ENCODE measurements around the gene ZDHHC5. TPM values are rescaled to one million over a fixed set of nuclear protein-coding genes. Genes with fewer than 3 reads are reported as not detected.
A peak's percentile ranks its signal among the peaks of the same experiment; 100 is the strongest.

ZDHHC5 gene
- total RNA-seq, 2 donors from 2014 or later, result 46.0 to 53.3 TPM

GRCh38 chr11:57647960-57648800 lies 19.7 kb upstream of the ZDHHC5 start:
- H3K27ac ChIP-seq, result no peak overlapping the region

GRCh38 chr11:57648801-57649735 lies 18.8 kb upstream of the ZDHHC5 start:
- Histone ChIP-seq H3K27me3 (replicated peaks; ENCODE audit: insufficient read depth) (no peaks in the 10 kb centered on the region), H3K4me3 (peak overlapping the region; percentile 58), H3K9me3 (no peaks in the 10 kb centered on the region), H3K36me3 (no peaks in the 10 kb centered on the region), H3K27ac (no peak overlapping the region), H3K4me1 (ENCODE audit: control insufficient read depth in 1 of 2, low read depth in 2 of 2) (peaks cover 19 to 60% of the 10 kb centered on the region in 2 donors)
- ATAC-seq (ENCODE audit: insufficient number of reproducible peaks, low FRiP score, low read depth) (no peak), DNase-seq (ENCODE audit: low spot score) (no peak)
- TF ChIP-seq CTCF (IDR thresholded peaks at IDR 0.05), result no peak

More at GRCh38 chr11:57647960-57648800, 19.7 kb upstream of the ZDHHC5 start:
- no peaks in the 10 kb centered on the region for H3K9me3 ChIP-seq
- H3K27me3 ChIP-seq (replicated peaks; ENCODE audit: insufficient read depth), result no peaks in the 10 kb centered on the region
- peaks cover 19 to 63% of the 10 kb centered on the region in 2 donors for H3K4me1 ChIP-seq (ENCODE audit: control insufficient read depth in 1 of 2, low read depth in 2 of 2)
- H3K4me3 ChIP-seq, result peak overlapping the region; percentile 58
- ATAC-seq (ENCODE audit: insufficient number of reproducible peaks, low FRiP score, low read depth), result no peak
- no peak for TF ChIP-seq CTCF (IDR thresholded peaks at IDR 0.05)
- no peaks in the 10 kb centered on the region for H3K36me3 ChIP-seq
- no peak for DNase-seq (ENCODE audit: low spot score)

GRCh38 chr11:57649826-57650738 lies 17.8 kb upstream of the ZDHHC5 start, which contains the start of gene YPEL4:
TSS of gene YPEL4 (minus strand) at chr11:57649912. CDS start at chr11:57647107, 2,805 bp downstream.
- H3K4me3 ChIP-seq, result peak within 1 kb of the TSS; percentile 58
- no peaks in the 10 kb centered on the region for H3K36me3 ChIP-seq
- TF ChIP-seq CTCF (IDR thresholded peaks at IDR 0.05), result no peak
- no peak for DNase-seq (ENCODE audit: low spot score)
- H3K4me1 ChIP-seq (ENCODE audit: control insufficient read depth in 1 of 2, low read depth in 2 of 2), result peaks cover 12 to 50% of the 10 kb centered on the region in 2 donors
- ATAC-seq (ENCODE audit: insufficient number of reproducible peaks, low FRiP score, low read depth), result no peak
- no peaks in the 10 kb centered on the region for H3K27me3 ChIP-seq (replicated peaks; ENCODE audit: insufficient read depth)
- H3K27ac ChIP-seq, result no peak within 1 kb of the TSS
- no peaks in the 10 kb centered on the region for H3K9me3 ChIP-seq

- TF ChIP-seq CTCF (IDR thresholded peaks at IDR 0.05), result no peak
- DNase-seq (ENCODE audit: low spot score) (no peak), ATAC-seq (ENCODE audit: insufficient number of reproducible peaks, low FRiP score, low read depth) (no peak)
- Histone ChIP-seq H3K9me3 (no peaks in the 10 kb centered on the region), H3K4me1 (ENCODE audit: control insufficient read depth in 1 of 2, low read depth in 2 of 2) (peaks cover 12 to 44% of the 10 kb centered on the region in 2 donors), H3K4me3 (no peak overlapping the region), H3K27me3 (replicated peaks; ENCODE audit: insufficient read depth) (no peaks in the 10 kb centered on the region), H3K27ac (no peak overlapping the region), H3K36me3 (no peaks in the 10 kb centered on the region)
Observed at GRCh38 chr11:57650739-57651090, 17.2 kb upstream of the ZDHHC5 start.
